ENCODE data around the gene ABCA5. TPM values are rescaled to one million over a fixed set of nuclear protein-coding genes. Genes with fewer than 3 reads are reported as not detected.
A peak's percentile ranks its signal among the peaks of the same experiment; 100 is the strongest.

Gene ABCA5
- total RNA-seq, 1 experiment from 2014 or later, result 4.5 TPM

- Histone ChIP-seq H3K79me2 (ENCODE audit: insufficient read depth, low read length) (no peaks in the 10 kb centered on the region), H2BK120ac (ENCODE audit: low read depth, low read length, poor library complexity, severe bottlenecking) (no peak overlapping the region), H3K9ac (ENCODE audit: extremely low read depth, insufficient read length, low read length) (no peak overlapping the region), H3T11ph (ENCODE audit: low read length) (no peak overlapping the region), H2BK15ac (ENCODE audit: low read depth, low read length) (no peak overlapping the region), H3K4me2 (ENCODE audit: insufficient read depth, insufficient read length, low read length) (no peak overlapping the region), H3K4ac (ENCODE audit: low read depth, low read length) (no peak overlapping the region), H2BK5ac (ENCODE audit: insufficient read length, low read length) (no peak overlapping the region), H4K91ac (ENCODE audit: insufficient read length, low read depth, low read length) (no peak overlapping the region), H3K27me3 (ENCODE audit: insufficient read depth, low read length) (no peaks in the 10 kb centered on the region), H4K8ac (replicated peaks; ENCODE audit: insufficient read length, low read depth, low read length) (no peak overlapping the region), H4K5ac (ENCODE audit: insufficient read length, low read depth, low read length) (no peak overlapping the region), H3K9me3 (ENCODE audit: control insufficient read depth, low read depth, low read length) (no peaks in the 10 kb centered on the region), H3K56ac (ENCODE audit: insufficient read length, low read depth, low read length) (no peak overlapping the region), H3K23ac (ENCODE audit: insufficient read length, low read depth, low read length) (no peak overlapping the region), H3K14ac (ENCODE audit: insufficient read depth, low read length) (no peak overlapping the region), H4K20me1 (ENCODE audit: control insufficient read depth, insufficient read depth, insufficient read length) (no peaks in the 10 kb centered on the region), H2BK12ac (ENCODE audit: insufficient read length, low read depth, low read length) (no peak overlapping the region), H3K23me2 (ENCODE audit: insufficient read length, low read depth, low read length, poor library complexity, severe bottlenecking) (no peaks in the 10 kb centered on the region), H3K79me1 (ENCODE audit: insufficient read depth, low read depth, low read length, poor library complexity, severe bottlenecking) (no peaks in the 10 kb centered on the region), H3K4me1 (ENCODE audit: insufficient read depth, low read length) (no peaks in the 10 kb centered on the region), H2BK20ac (ENCODE audit: low read depth, low read length, poor library complexity, severe bottlenecking) (no peak overlapping the region), H3K27ac (ENCODE audit: insufficient read length, low read depth, low read length) (no peak overlapping the region), H2AK5ac (ENCODE audit: insufficient read length, low read length) (no peak overlapping the region), H2AFZ (ENCODE audit: low read length) (no peak overlapping the region), H3K18ac (ENCODE audit: insufficient read length, low read depth, low read length) (no peak overlapping the region)
- Mint-ChIP-seq H3K27ac (peak overlapping the region in 1 of 3 experiments; percentile 76; a peak in 1 of 7 replicates), H3K9me3 (no peaks in the 10 kb centered on the region), H3K4me3 (no peak overlapping the region), H3K27me3 (ENCODE audit: low read depth) (no peaks in the 10 kb centered on the region), H3K4me1 (peaks cover 6 to 11% of the 10 kb centered on the region in 2 experiments; a peak in 3 of 4 replicates), H3K36me3 (ENCODE audit: insufficient read depth in 1 of 3, low read depth in 3 of 3) (no peaks in the 10 kb centered on the region; a peak in 1 of 7 replicates)
- no peak for TF ChIP-seq CTCF (conservative IDR thresholded peaks at IDR 0.05)
- DNase-seq, result no peak
- WGBS (ENCODE audit: extremely low coverage, insufficient read length, low lambda C conversion rate), result no CpG with 5 or more reads among the region's 2 CpGs
Measured at GRCh38 chr17:69348429-69348828, 21.5 kb upstream of the ABCA5 start.

All from H9 (cell line).